Natural killer cell treated with Interleukin-12 subunit alpha and Interleukin-12 subunit beta and Interleukin-15 and Interleukin-18, amount 100 ng/mL, for 72 hours (primary cell): Measurements from ENCODE around the gene IQSEC1. TPM values are rescaled to one million over a fixed set of nuclear protein-coding genes. Genes with fewer than 3 reads are reported as not detected.

Source experiments
- ATAC-seq, 2 donors: fragments of 150-1000 bp; cut with Tn5 transposase in 1 of 2; sonication (Bioruptor Pico), chemical (Tn5 transposase) in 1 of 2; 2 replicates each; pipeline ENCODE4 v1.10.0; 2021
- DNase-seq: peaks from one replicate; pipeline ENCODE4 v3.0.0; 2022; ENCODE audit warnings: low spot score
- H3K27ac Mint-ChIP-seq, 2 donors: 1 replicate in 1 of 2; 2 replicates in 1 of 2; pipeline ENCODE4 v1.8.0; 2022; ENCODE audit warnings: mixed read lengths in 2 of 2, mild to moderate bottlenecking in 1 of 2, moderate library complexity in 1 of 2
- H3K27me3 Mint-ChIP-seq, 2 donors: 1 replicate in 1 of 2; 2 replicates in 1 of 2; pipeline ENCODE4 v1.8.0; 2022; ENCODE audit warnings: mixed read lengths in 2 of 2
- H3K36me3 Mint-ChIP-seq: one replicate; pipeline ENCODE4 v1.8.0; 2022; ENCODE audit warnings: mixed read lengths
- H3K4me1 Mint-ChIP-seq, 2 donors: 1 replicate in 1 of 2; 2 replicates in 1 of 2; pipeline ENCODE4 v1.8.0; 2022; ENCODE audit warnings: low read depth in 2 of 2, mixed read lengths in 2 of 2, mild to moderate bottlenecking in 1 of 2
- H3K4me3 Mint-ChIP-seq: one replicate; pipeline ENCODE4 v1.8.0; 2022; ENCODE audit warnings: mixed read lengths
- H3K9me3 Mint-ChIP-seq: 2 replicates; pipeline ENCODE4 v1.8.0; 2022; ENCODE audit warnings: mixed read lengths
- total RNA-seq, 2 donors: library from RNA; stranded (reverse); gene quantifications; one replicate each; pipeline ENCODE4 v1.2.3, GENCODE V29; 2022

IQSEC1 gene
- total RNA-seq, 2 donors from 2014 or later = 93.7 to 95.8 TPM

DNA sequence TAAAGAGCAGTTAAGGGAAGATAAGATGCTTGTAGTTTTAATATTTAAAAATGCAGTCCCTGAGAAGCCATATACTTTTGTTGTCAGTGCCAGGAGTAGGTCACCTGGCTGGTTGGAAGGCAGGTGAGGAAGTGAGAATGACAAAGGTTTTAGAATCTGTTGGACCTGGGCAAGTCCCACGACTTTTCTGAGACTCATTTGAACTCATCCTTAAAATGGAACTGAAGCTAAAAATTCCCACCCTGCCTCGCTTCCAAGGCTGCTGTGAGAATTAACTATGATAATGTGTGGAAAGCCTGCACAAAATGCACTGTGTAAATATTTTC lies 77.1 kb downstream of the IQSEC1 start:
- no peak for DNase-seq
- Mint-ChIP-seq H3K9me3 (no peaks in the 10 kb centered on the region), H3K36me3 (peaks cover 5% of the 10 kb centered on the region), H3K27me3 (no peaks in the 10 kb centered on the region), H3K27ac (peak overlapping the region; percentile 86 to 91), H3K4me1 (peaks cover 48 to 52% of the 10 kb centered on the region in 2 donors), H3K4me3 (no peak overlapping the region)
- no peak for ATAC-seq

DNA sequence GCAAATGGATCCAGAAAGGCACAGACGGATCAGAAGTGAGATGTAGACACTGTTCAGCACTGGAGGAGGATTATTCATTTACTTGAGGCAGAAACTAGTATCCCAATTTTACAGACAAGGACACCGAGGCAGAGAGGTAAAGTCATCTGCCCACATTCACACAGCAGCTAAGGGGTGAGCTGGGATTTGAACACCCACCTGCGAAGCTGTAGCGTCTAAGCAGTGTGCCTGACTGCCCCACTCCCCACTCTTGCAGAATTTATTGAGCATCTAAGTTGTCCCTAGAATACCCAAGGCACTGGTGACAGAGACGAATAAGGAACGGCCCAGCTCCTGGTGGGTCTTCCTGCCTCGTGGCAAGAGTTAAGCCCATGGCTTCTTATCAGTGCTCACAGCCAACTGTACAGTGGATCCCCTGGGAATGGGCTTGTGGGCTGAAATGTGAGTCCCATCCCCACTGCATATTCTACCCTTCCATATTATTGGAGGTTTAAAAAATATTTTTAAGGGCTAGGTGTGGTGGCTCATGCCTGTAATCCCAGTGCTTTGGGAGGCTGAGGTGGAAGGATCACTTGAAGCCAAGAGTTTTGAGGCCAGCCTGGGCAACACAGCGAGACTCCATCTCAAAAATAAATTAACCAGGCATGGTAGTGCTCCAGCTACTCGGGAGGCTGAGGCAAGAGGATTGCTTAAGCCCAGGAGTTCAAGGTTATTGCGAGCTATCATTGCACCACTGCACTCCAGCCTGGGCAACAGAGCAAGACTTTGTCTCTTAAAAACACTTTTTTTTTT lies 77.6 kb downstream of the IQSEC1 start:
- Mint-ChIP-seq H3K27me3 (no peaks in the 10 kb centered on the region), H3K27ac (peak overlapping the region; percentile 86 to 91), H3K9me3 (no peaks in the 10 kb centered on the region), H3K4me1 (peaks cover 47 to 56% of the 10 kb centered on the region in 2 donors), H3K36me3 (peaks cover 5% of the 10 kb centered on the region), H3K4me3 (peak overlapping the region; percentile 95)
- no peak for DNase-seq
- no peak for ATAC-seq

- ATAC-seq = peak; percentile 87 to 89
- H3K27me3 Mint-ChIP-seq = no peaks in the 10 kb centered on the region
- H3K27ac Mint-ChIP-seq = peak overlapping the region; percentile 86 to 91
- DNase-seq = peak; percentile 91
- peak overlapping the region; percentile 95 for H3K4me3 Mint-ChIP-seq
- H3K4me1 Mint-ChIP-seq = peaks cover 40 to 56% of the 10 kb centered on the region in 2 donors
- peaks cover 2% of the 10 kb centered on the region for H3K36me3 Mint-ChIP-seq
- no peaks in the 10 kb centered on the region for H3K9me3 Mint-ChIP-seq
Observed at GRCh38 chr3:12994607-12995388, 78.4 kb downstream of the IQSEC1 start.

DNA sequence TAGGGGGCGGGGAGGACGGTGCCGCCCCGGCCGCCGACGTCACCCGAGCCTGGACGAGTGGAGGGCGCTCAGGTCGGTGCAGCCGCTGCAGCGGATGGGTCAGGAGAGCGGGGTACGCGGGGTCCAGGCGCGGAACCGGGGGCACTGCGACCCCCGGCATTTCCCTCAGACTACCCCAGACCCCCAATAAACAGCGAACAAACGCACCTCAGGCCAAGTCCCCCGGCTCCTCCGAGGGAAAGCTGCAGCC lies 78.9 kb downstream of the IQSEC1 start:
- peak overlapping the region; percentile 86 to 91 for H3K27ac Mint-ChIP-seq
- H3K36me3 Mint-ChIP-seq = no peaks in the 10 kb centered on the region
- no peaks in the 10 kb centered on the region for H3K9me3 Mint-ChIP-seq
- no peak for DNase-seq
- peak overlapping the region; percentile 95 for H3K4me3 Mint-ChIP-seq
- no peaks in the 10 kb centered on the region for H3K27me3 Mint-ChIP-seq
- peaks cover 35 to 53% of the 10 kb centered on the region in 2 donors for H3K4me1 Mint-ChIP-seq
- ATAC-seq = peak; percentile 53 to 73

- DNase-seq = no peak
- no peaks in the 10 kb centered on the region for H3K27me3 Mint-ChIP-seq
- no peak overlapping the region for H3K27ac Mint-ChIP-seq
- H3K9me3 Mint-ChIP-seq = no peaks in the 10 kb centered on the region
- H3K4me1 Mint-ChIP-seq = peaks cover 34 to 53% of the 10 kb centered on the region in 2 donors
- H3K36me3 Mint-ChIP-seq = no peaks in the 10 kb centered on the region
- H3K4me3 Mint-ChIP-seq = peak overlapping the region; percentile 95
- ATAC-seq = peak; percentile 62
Observed at GRCh38 chr3:12993517-12994356, 79.5 kb downstream of the IQSEC1 start.

DNA sequence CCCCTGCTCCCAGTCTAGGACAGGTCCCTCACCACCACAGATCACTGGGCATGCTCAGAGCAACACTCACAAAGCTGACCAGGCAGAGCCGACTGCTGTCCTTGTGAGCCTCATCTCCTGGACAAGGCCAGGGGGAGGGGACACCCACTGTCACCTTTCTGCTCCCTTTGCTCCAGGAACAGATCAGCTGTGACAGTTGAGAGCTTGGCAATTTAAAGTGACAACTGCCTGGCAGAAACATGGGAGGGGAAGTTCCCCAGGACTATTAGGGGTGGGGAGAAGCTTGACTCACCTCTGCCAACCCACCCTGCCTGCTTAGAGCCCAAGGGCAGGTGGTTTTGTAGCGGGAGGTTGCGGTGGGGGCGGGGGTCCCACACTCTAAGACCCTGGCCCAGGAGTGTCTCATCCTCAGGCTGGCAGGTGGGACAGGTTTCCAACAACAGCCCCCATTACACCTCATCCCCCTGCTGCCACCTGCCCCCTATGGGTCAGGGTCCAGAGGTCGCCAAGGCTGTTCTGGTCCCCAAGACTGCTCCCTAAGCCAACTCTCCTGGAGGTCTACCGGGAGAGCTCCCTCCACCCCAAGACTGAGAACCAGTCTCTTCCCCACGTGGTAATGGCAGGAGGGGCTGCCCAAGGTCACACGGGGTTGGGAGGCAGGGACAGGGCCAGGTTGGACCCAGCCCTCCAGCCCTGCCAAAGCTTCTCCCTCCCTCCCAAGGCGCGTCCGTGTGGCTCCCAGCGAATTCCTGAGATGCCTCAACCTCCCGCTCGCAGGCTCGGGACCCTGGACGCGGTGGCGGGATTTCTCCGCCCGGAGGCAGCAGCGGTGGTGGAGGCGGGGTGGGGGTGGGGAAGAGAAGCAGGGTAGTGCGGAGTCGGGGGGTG lies 80.4 kb downstream of the IQSEC1 start:
- H3K27me3 Mint-ChIP-seq = no peaks in the 10 kb centered on the region
- H3K4me3 Mint-ChIP-seq = peak overlapping the region; percentile 32
- H3K36me3 Mint-ChIP-seq = no peaks in the 10 kb centered on the region
- DNase-seq (no peak), ATAC-seq (no peak)
- H3K27ac Mint-ChIP-seq = peak overlapping the region in 1 of 2 donors; percentile 16
- peaks cover 29 to 48% of the 10 kb centered on the region in 2 donors for H3K4me1 Mint-ChIP-seq
- no peaks in the 10 kb centered on the region for H3K9me3 Mint-ChIP-seq

DNA sequence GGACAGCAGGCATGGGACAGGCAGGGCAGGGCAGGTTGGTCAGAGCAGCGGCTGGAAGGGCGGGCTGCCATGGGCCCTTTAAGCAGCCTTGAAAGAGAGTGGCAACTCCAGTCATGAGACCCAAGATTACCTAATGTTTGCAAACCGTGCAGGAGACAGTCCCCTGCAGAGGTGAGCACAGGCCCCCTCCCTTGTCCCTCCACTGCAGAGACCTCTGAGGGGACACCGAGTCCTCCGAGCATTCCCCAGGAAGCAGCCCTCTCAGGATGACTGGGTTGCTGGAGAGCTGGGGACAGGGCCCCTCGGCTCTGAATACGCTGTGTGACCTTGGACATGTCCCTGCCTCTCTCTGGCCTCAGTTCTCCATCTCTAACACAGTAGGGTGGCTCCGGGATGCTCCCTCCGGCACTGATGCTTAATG lies 81.4 kb downstream of the IQSEC1 start:
- DNase-seq (no peak), ATAC-seq (no peak)
- peaks cover 33 to 50% of the 10 kb centered on the region in 2 donors for H3K4me1 Mint-ChIP-seq
- no peaks in the 10 kb centered on the region for H3K36me3 Mint-ChIP-seq
- no peak overlapping the region for H3K4me3 Mint-ChIP-seq
- H3K9me3 Mint-ChIP-seq = no peaks in the 10 kb centered on the region
- H3K27me3 Mint-ChIP-seq = no peaks in the 10 kb centered on the region
- H3K27ac Mint-ChIP-seq = no peak overlapping the region

GRCh38 chr3:12991481-12991837 lies 81.8 kb downstream of the IQSEC1 start:
- no peaks in the 10 kb centered on the region for H3K36me3 Mint-ChIP-seq
- H3K4me3 Mint-ChIP-seq = no peak overlapping the region
- H3K27me3 Mint-ChIP-seq = no peaks in the 10 kb centered on the region
- no peak for DNase-seq
- ATAC-seq = no peak
- H3K9me3 Mint-ChIP-seq = no peaks in the 10 kb centered on the region
- H3K27ac Mint-ChIP-seq = no peak overlapping the region
- H3K4me1 Mint-ChIP-seq = peaks cover 29 to 46% of the 10 kb centered on the region in 2 donors

GRCh38 chr3:12990781-12991480 lies 82.3 kb downstream of the IQSEC1 start:
- peak overlapping the region in 1 of 2 donors; percentile 36 for H3K27ac Mint-ChIP-seq
- no peaks in the 10 kb centered on the region for H3K36me3 Mint-ChIP-seq
- no peaks in the 10 kb centered on the region for H3K27me3 Mint-ChIP-seq
- H3K4me1 Mint-ChIP-seq = peaks cover 27 to 45% of the 10 kb centered on the region in 2 donors
- DNase-seq (no peak), ATAC-seq (no peak)
- no peaks in the 10 kb centered on the region for H3K9me3 Mint-ChIP-seq
- no peak overlapping the region for H3K4me3 Mint-ChIP-seq

DNA sequence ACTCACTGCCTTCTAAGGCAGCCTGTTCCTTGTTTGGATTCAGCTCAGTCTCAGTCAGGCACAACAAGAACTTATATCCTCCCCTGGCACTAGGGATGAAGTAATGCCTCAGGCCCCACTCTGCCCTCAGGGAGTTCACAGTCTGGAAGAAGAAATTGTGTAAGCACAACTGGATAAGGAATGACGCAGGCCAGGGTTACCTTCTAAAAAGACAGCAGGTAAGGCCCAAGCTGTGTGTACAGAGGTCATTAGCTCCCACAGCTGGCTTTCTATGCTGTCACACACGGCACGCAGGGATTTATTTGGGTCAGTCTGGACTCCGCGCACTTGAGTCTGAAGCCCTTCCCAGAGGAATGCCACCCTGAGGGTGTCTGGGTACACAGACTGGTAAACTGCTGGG lies 82.9 kb downstream of the IQSEC1 start:
- Mint-ChIP-seq H3K27me3 (no peaks in the 10 kb centered on the region), H3K4me3 (no peak overlapping the region), H3K27ac (peak overlapping the region; percentile 33 to 36), H3K36me3 (no peaks in the 10 kb centered on the region), H3K4me1 (peaks cover 25 to 47% of the 10 kb centered on the region in 2 donors), H3K9me3 (no peaks in the 10 kb centered on the region)
- DNase-seq (no peak), ATAC-seq (no peak)

- no peak for ATAC-seq
- peaks cover 20 to 47% of the 10 kb centered on the region in 2 donors for H3K4me1 Mint-ChIP-seq
Observed at GRCh38 chr3:12988728-12989454, 84.3 kb downstream of the IQSEC1 start.

DNA sequence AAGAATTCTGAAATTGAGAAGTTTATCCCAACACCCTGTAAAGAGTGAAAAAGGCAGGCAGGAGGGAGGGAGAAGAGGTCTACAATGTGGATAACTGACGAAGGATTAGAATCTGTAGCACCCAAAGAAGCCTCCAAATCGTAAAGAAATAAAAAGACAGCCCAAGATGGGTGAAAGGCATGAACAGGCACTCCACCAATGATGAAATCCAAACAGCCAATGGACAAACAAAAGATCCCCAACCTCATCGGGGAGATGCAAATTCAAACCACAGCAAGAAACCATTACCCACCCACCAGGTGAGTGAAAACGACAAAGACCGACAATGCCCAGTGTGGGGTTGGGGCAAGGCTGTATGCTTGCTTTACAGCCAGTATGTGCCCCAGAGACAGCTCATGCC lies 85.6 kb downstream of the IQSEC1 start:
- H3K4me3 Mint-ChIP-seq = no peak overlapping the region
- peaks cover 26 to 59% of the 10 kb centered on the region in 2 donors for H3K4me1 Mint-ChIP-seq
- ATAC-seq = no peak

More at GRCh38 chr3:12988728-12989454, 84.3 kb downstream of the IQSEC1 start:
- Mint-ChIP-seq H3K4me3 (no peak overlapping the region), H3K27me3 (no peaks in the 10 kb centered on the region), H3K36me3 (no peaks in the 10 kb centered on the region), H3K27ac (peak overlapping the region in 1 of 2 donors; percentile 6), H3K9me3 (no peaks in the 10 kb centered on the region)
- no peak for DNase-seq

More for the DNA sequence above, 85.6 kb downstream of the IQSEC1 start:
- Mint-ChIP-seq H3K27me3 (no peaks in the 10 kb centered on the region), H3K27ac (peak overlapping the region in 1 of 2 donors; percentile 31), H3K9me3 (no peaks in the 10 kb centered on the region), H3K36me3 (no peaks in the 10 kb centered on the region)
- DNase-seq = no peak
